ENCODE results near the gene FGF18. TPM values are rescaled to one million over a fixed set of nuclear protein-coding genes. Genes with fewer than 3 reads are reported as not detected.

FGF18 gene
- total and polyA plus RNA-seq, 2 experiments from 2014 or later, result 0.56 to 0.86 TPM

GRCh38 chr5:171429543-171429910 lies 10.1 kb downstream of the FGF18 start:
- H3K36me3 ChIP-seq (ENCODE audit: insufficient read depth), result no peaks in the 10 kb centered on the region
- TF ChIP-seq EZH2phosphoT487 (IDR thresholded peaks at IDR 0.05; ENCODE audit: unreplicated experiment) (no peak), STAT1 (IDR thresholded peaks at IDR 0.05; ENCODE audit: unreplicated experiment) (no peak), ZNF462 (CRISPR knock-in tag; IDR thresholded peaks at IDR 0.05) (no peak), POLR2AphosphoS5 (IDR thresholded peaks at IDR 0.05; ENCODE audit: low read depth) (no peak), REST (IDR thresholded peaks at IDR 0.05; ENCODE audit: unreplicated experiment) (no peak), ZNF331 (CRISPR knock-in tag; IDR thresholded peaks at IDR 0.05; ENCODE audit: low read depth) (no peak), CTCF (conservative IDR thresholded peaks at IDR 0.05; ENCODE audit: low read depth in 2 of 2) (no peak), ZNF114 (CRISPR knock-in tag; IDR thresholded peaks at IDR 0.05) (no peak), ETS1 (IDR thresholded peaks at IDR 0.05) (no peak), NANOG (IDR thresholded peaks at IDR 0.05; ENCODE audit: borderline replicate concordance) (no peak), EZH2 (IDR thresholded peaks at IDR 0.05; ENCODE audit: low read depth, unreplicated experiment) (no peak), JUNB (IDR thresholded peaks at IDR 0.05; ENCODE audit: unreplicated experiment) (no peak), CREB1 (CRISPR knock-in tag; IDR thresholded peaks at IDR 0.05; ENCODE audit: low read depth) (no peak)

More at GRCh38 chr5:171429543-171429910, 10.1 kb downstream of the FGF18 start:
- H3K27me3 ChIP-seq (ENCODE audit: insufficient read depth), result no peaks in the 10 kb centered on the region
- peaks cover 2% of the 10 kb centered on the region for H3K4me1 ChIP-seq (ENCODE audit: insufficient read depth)
- no peak for DNase-seq (ENCODE audit: low spot score)
- no peak overlapping the region for H3K4me3 Mint-ChIP-seq
- H3K9me3 Mint-ChIP-seq, result no peaks in the 10 kb centered on the region
- H3K4me2 ChIP-seq, result no peak overlapping the region
- H3K27me3 Mint-ChIP-seq (ENCODE audit: insufficient read depth, low read depth, poor library complexity), result peaks cover 7% of the 10 kb centered on the region
- H2AFZ ChIP-seq, result no peak overlapping the region
- H3K27ac Mint-ChIP-seq, result no peak overlapping the region
- no peak for ATAC-seq
- no peaks in the 10 kb centered on the region for H4K20me1 ChIP-seq (replicated peaks; ENCODE audit: insufficient read depth)
- peaks cover 23% of the 10 kb centered on the region for H3K4me1 Mint-ChIP-seq
- H3K9me2 ChIP-seq (ENCODE audit: insufficient read depth), result no peaks in the 10 kb centered on the region
- H3K36me3 Mint-ChIP-seq (ENCODE audit: low read depth), result no peaks in the 10 kb centered on the region; the same call in 2 of the 3 replicates
- H3K4me3 ChIP-seq, result no peak overlapping the region
- H3K27ac ChIP-seq (ENCODE audit: low read depth), result no peak overlapping the region
- H3F3A ChIP-seq (replicated peaks; ENCODE audit: low read depth), result no peaks in the 10 kb centered on the region
- H3K79me2 ChIP-seq (replicated peaks; ENCODE audit: insufficient read depth), result no peaks in the 10 kb centered on the region
